ENCODE results near the gene ZNF846. TPM values are rescaled to one million over a fixed set of nuclear protein-coding genes. Genes with fewer than 3 reads are reported as not detected.

The ZNF846 gene
- polyA plus RNA-seq, 1 of the 3 experiments (the other 2 are of a cell fraction): 6.7 TPM

GRCh38 chr19:9806803-9807202, 38.3 kb upstream of the ZNF846 start:
- Histone ChIP-seq H3K9ac (no peak overlapping the region), H3K79me2 (ENCODE audit: insufficient read depth) (peaks cover 5% of the 10 kb centered on the region; the same call in 1 of the 2 replicates), H3K27ac (ENCODE audit: low read depth in 2 of 2, low read length in 1 of 2) (no peak overlapping the region), H2AFZ (ENCODE audit: low read depth) (no peak overlapping the region), H3K4me3 (ENCODE audit: low read depth in 2 of 2, low read length in 1 of 2) (no peak overlapping the region), H3K27me3 (ENCODE audit: insufficient read depth) (no peaks in the 10 kb centered on the region), H3K9me2 (no peaks in the 10 kb centered on the region), H3K4me1 (ENCODE audit: control insufficient read depth in 1 of 2, insufficient read depth in 2 of 2, low read depth in 1 of 2, low read length in 1 of 2) (no peaks in the 10 kb centered on the region), H3K36me3 (replicated peaks in 1 of 2; ENCODE audit: control insufficient read depth in 1 of 2, insufficient read depth in 2 of 2, low read length in 1 of 2) (peaks cover 15% of the 10 kb centered on the region in 2 experiments), H3K9me3 (no peaks in the 10 kb centered on the region), H4K20me1 (ENCODE audit: insufficient read depth) (no peaks in the 10 kb centered on the region), H3K4me2 (no peak overlapping the region), H3F3A (replicated peaks; ENCODE audit: insufficient read depth) (no peaks in the 10 kb centered on the region)
- POLR2A ChIA-PET: no interaction called here
- no peak for DNase-seq
- TF ChIP-seq SIN3A (IDR thresholded peaks at IDR 0.05; ENCODE audit: borderline replicate concordance, low read depth, low read length): no peak
- WGBS (ENCODE audit: low lambda C conversion rate): 100% methylated on average over 3 of the region's 3 CpGs
- CTCF ChIA-PET: interaction anchor here (0.7 to 2.2 kb wide), 3 partner anchors 8 to 181 kb away, joined by 3 to 13 read pairs (median 3); no protein-coding TSS in a partner anchor

GRCh38 chr19:9801976-9802375, 33.4 kb upstream of the ZNF846 start:
- Histone ChIP-seq H3K27me3 (ENCODE audit: insufficient read depth) (no peaks in the 10 kb centered on the region), H3K4me1 (ENCODE audit: control insufficient read depth in 1 of 2, insufficient read depth in 2 of 2, low read depth in 1 of 2, low read length in 1 of 2) (no peaks in the 10 kb centered on the region), H3K9ac (no peak overlapping the region), H3K79me2 (ENCODE audit: insufficient read depth) (no peaks in the 10 kb centered on the region), H3F3A (replicated peaks; ENCODE audit: insufficient read depth) (no peaks in the 10 kb centered on the region), H3K36me3 (replicated peaks in 1 of 2; ENCODE audit: control insufficient read depth in 1 of 2, insufficient read depth in 2 of 2, low read length in 1 of 2) (no peaks in the 10 kb centered on the region), H3K4me2 (no peak overlapping the region), H3K9me2 (no peaks in the 10 kb centered on the region), H2AFZ (ENCODE audit: low read depth) (no peak overlapping the region), H4K20me1 (ENCODE audit: insufficient read depth) (no peaks in the 10 kb centered on the region), H3K4me3 (ENCODE audit: low read depth in 2 of 2, low read length in 1 of 2) (no peak overlapping the region), H3K27ac (ENCODE audit: low read depth in 2 of 2, low read length in 1 of 2) (no peak overlapping the region), H3K9me3 (no peaks in the 10 kb centered on the region)
- CTCF ChIA-PET: no interaction called here
- POLR2A ChIA-PET: no interaction called here
- WGBS (ENCODE audit: low lambda C conversion rate): 95% methylated on average over 10 of the region's 10 CpGs
- no peak for TF ChIP-seq EP300 (IDR thresholded peaks at IDR 0.05; ENCODE audit: borderline replicate concordance in 1 of 2, low read depth in 1 of 2, low read length in 1 of 2)
- TF ChIP-seq SMC3 (IDR thresholded peaks at IDR 0.05; ENCODE audit: low read depth, low read length): no peak
- TF ChIP-seq NFIC (IDR thresholded peaks at IDR 0.05; ENCODE audit: borderline replicate concordance): no peak
- TF ChIP-seq, protein P1, sequence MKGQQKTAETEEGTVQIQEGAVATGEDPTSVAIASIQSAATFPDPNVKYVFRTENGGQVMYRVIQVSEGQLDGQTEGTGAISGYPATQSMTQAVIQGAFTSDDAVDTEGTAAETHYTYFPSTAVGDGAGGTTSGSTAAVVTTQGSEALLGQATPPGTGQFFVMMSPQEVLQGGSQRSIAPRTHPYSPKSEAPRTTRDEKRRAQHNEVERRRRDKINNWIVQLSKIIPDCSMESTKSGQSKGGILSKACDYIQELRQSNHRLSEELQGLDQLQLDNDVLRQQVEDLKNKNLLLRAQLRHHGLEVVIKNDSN (IDR thresholded peaks at IDR 0.05; ENCODE audit: borderline replicate concordance, low read depth): no peak
- no peak for TF ChIP-seq YY1 (IDR thresholded peaks at IDR 0.05; ENCODE audit: low read depth)
- TF ChIP-seq, protein P2, sequence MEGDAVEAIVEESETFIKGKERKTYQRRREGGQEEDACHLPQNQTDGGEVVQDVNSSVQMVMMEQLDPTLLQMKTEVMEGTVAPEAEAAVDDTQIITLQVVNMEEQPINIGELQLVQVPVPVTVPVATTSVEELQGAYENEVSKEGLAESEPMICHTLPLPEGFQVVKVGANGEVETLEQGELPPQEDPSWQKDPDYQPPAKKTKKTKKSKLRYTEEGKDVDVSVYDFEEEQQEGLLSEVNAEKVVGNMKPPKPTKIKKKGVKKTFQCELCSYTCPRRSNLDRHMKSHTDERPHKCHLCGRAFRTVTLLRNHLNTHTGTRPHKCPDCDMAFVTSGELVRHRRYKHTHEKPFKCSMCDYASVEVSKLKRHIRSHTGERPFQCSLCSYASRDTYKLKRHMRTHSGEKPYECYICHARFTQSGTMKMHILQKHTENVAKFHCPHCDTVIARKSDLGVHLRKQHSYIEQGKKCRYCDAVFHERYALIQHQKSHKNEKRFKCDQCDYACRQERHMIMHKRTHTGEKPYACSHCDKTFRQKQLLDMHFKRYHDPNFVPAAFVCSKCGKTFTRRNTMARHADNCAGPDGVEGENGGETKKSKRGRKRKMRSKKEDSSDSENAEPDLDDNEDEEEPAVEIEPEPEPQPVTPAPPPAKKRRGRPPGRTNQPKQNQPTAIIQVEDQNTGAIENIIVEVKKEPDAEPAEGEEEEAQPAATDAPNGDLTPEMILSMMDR (IDR thresholded peaks at IDR 0.05): no peak
- no peak for TF ChIP-seq RXRA (IDR thresholded peaks at IDR 0.05; ENCODE audit: borderline replicate concordance, low read depth)
- peak; percentile 36 for DNase-seq

GRCh38 chr19:9799162-9799561, 30.6 kb upstream of the ZNF846 start:
- TF ChIP-seq, protein P3, sequence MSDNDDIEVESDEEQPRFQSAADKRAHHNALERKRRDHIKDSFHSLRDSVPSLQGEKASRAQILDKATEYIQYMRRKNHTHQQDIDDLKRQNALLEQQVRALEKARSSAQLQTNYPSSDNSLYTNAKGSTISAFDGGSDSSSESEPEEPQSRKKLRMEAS (IDR thresholded peaks at IDR 0.05; ENCODE audit: low read depth): no peak

More at GRCh38 chr19:9799162-9799561, 30.6 kb upstream of the ZNF846 start:
- ChIA-PET POLR2A (interaction anchor here (0.6 kb wide), 1 partner anchor 263 kb away, joined by 3 read pairs; no protein-coding TSS in a partner anchor), CTCF (interaction anchor here (0.6 to 3.7 kb wide), 6 partner anchors 8 to 301 kb away, joined by 3 to 30 read pairs (median 3); no protein-coding TSS in a partner anchor)
- Histone ChIP-seq H3K79me2 (ENCODE audit: insufficient read depth) (no peaks in the 10 kb centered on the region), H2AFZ (ENCODE audit: low read depth) (no peak overlapping the region), H3K4me1 (ENCODE audit: control insufficient read depth in 1 of 2, insufficient read depth in 2 of 2, low read depth in 1 of 2, low read length in 1 of 2) (no peaks in the 10 kb centered on the region), H3K4me2 (no peak overlapping the region), H3F3A (replicated peaks; ENCODE audit: insufficient read depth) (no peaks in the 10 kb centered on the region), H3K27ac (ENCODE audit: low read depth in 2 of 2, low read length in 1 of 2) (no peak overlapping the region), H3K36me3 (replicated peaks in 1 of 2; ENCODE audit: control insufficient read depth in 1 of 2, insufficient read depth in 2 of 2, low read length in 1 of 2) (no peaks in the 10 kb centered on the region), H4K20me1 (ENCODE audit: insufficient read depth) (no peaks in the 10 kb centered on the region), H3K27me3 (ENCODE audit: insufficient read depth) (no peaks in the 10 kb centered on the region), H3K9ac (no peak overlapping the region), H3K9me2 (no peaks in the 10 kb centered on the region), H3K9me3 (no peaks in the 10 kb centered on the region), H3K4me3 (ENCODE audit: low read depth in 2 of 2, low read length in 1 of 2) (no peak overlapping the region)
- no peak for DNase-seq

Data from SK-N-SH (cell line).